Testis (tissue), 2 donors: ENCODE results near the gene SCYGR5.

Source experiments
- POLR2A ChIP-seq: fragments of 450-650 bp; IDR thresholded peaks from one replicate; pipeline ENCODE4 v1.6.1; 2017; ENCODE audit warnings: antibody characterized with exemption, mild to moderate bottlenecking, moderate library complexity
- TF ChIP-seq, protein P1 (sequence below), 3 experiments: fragments of 450-650 bp in 2 of 3; fragments of 200-600 bp in 1 of 3; sonication (generic) in 1 of 3; IDR thresholded peaks; one replicate each; pipeline ENCODE4 v1.5.1; 2016 to 2019; ENCODE audit warnings: antibody characterized with exemption in 3 of 3, mild to moderate bottlenecking in 2 of 3, moderate library complexity in 1 of 3

DNA sequence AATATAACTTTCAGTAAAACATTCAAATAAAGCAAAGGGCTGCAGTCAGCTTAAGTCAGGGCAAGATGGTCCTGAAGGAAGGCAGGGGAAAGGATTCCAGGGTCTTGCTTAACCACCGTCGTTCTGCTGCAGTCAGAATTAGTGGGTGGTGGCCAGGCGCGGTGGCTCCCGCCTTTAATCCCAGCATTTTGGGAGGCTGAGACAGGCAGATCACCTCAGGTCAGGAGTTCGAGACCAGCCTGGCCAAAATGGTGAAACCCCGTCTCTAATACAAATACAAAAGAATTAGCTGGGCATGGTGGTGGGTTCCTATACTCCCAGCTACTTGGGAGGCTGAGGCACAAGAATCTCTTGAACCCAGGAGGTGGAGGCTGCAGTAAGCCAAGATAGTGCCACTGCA lies 44.4 kb downstream of the SCYGR5 start:
- TF ChIP-seq, protein P1, sequence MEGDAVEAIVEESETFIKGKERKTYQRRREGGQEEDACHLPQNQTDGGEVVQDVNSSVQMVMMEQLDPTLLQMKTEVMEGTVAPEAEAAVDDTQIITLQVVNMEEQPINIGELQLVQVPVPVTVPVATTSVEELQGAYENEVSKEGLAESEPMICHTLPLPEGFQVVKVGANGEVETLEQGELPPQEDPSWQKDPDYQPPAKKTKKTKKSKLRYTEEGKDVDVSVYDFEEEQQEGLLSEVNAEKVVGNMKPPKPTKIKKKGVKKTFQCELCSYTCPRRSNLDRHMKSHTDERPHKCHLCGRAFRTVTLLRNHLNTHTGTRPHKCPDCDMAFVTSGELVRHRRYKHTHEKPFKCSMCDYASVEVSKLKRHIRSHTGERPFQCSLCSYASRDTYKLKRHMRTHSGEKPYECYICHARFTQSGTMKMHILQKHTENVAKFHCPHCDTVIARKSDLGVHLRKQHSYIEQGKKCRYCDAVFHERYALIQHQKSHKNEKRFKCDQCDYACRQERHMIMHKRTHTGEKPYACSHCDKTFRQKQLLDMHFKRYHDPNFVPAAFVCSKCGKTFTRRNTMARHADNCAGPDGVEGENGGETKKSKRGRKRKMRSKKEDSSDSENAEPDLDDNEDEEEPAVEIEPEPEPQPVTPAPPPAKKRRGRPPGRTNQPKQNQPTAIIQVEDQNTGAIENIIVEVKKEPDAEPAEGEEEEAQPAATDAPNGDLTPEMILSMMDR (IDR thresholded peaks at IDR 0.05) = no peak
- TF ChIP-seq POLR2A = no peak
